Neural cell (in vitro differentiated cells): ENCODE data around the gene MACROD1. TPM values are rescaled to one million over a fixed set of nuclear protein-coding genes. Genes with fewer than 3 reads are reported as not detected.

Experiments
- H2AFZ ChIP-seq: fragments of 200-600, 300-800 bp; sonication (generic), shearing (Covaris generic); 2 replicates; pipeline ENCODE4 v1.6.0; 2014; ENCODE audit warnings: low read depth, mild to moderate bottlenecking, antibody characterized with exemption, low read length, moderate library complexity
- H3F3A ChIP-seq: fragments of 200-600 bp; shearing (Covaris generic); 2 replicates; pipeline ENCODE4 v1.6.1; 2016; ENCODE audit warnings: mild to moderate bottlenecking, moderate library complexity, mixed read lengths, antibody characterized with exemption, low read length; ENCODE audit not compliant: insufficient read depth, poor library complexity, severe bottlenecking
- H3K27ac ChIP-seq: fragments of 200-600, 300-800 bp; sonication (generic), shearing (Covaris generic); 2 replicates; pipeline ENCODE4 v1.5.1; 2014; ENCODE audit warnings: mild to moderate bottlenecking, low read length, moderate library complexity
- H3K27me3 ChIP-seq: fragments of 300-800, 200-600 bp; sonication (generic), shearing (Covaris generic); 2 replicates; pipeline ENCODE4 v1.6.0; 2014; ENCODE audit warnings: mild to moderate bottlenecking, low read depth, low read length, moderate library complexity; ENCODE audit not compliant: insufficient read depth
- H3K36me3 ChIP-seq: fragments of 300-800, 200-600 bp; sonication (generic), shearing (Covaris generic); 2 replicates; pipeline ENCODE4 v1.5.1; 2014; ENCODE audit warnings: mild to moderate bottlenecking, antibody characterized with exemption, low read length, moderate library complexity; ENCODE audit not compliant: insufficient read depth
- H3K4me2 ChIP-seq: fragments of 300-800, 200-600 bp; sonication (generic), shearing (Covaris generic); 2 replicates; pipeline ENCODE4 v1.6.0; 2014; ENCODE audit warnings: mild to moderate bottlenecking, low read length
- H3K4me3 ChIP-seq: fragments of 300-800, 200-600 bp; sonication (generic), shearing (Covaris generic); 2 replicates; pipeline ENCODE4 v1.5.1; 2014; ENCODE audit warnings: mild to moderate bottlenecking, low read length, moderate library complexity
- H3K79me2 ChIP-seq: fragments of 200-600 bp; shearing (Covaris generic); replicated peaks from 2 replicates; pipeline ENCODE4 v1.6.0; 2014; ENCODE audit warnings: mild to moderate bottlenecking, low read length, moderate library complexity; ENCODE audit not compliant: insufficient read depth
- H3K9ac ChIP-seq: fragments of 300-800, 200-600 bp; sonication (generic), shearing (Covaris generic); 2 replicates; pipeline ENCODE4 v1.6.1; 2016; ENCODE audit warnings: mild to moderate bottlenecking, low read length, mixed read lengths
- H3K9me2 ChIP-seq: fragments of 200-600 bp; shearing (Covaris generic); 2 replicates; pipeline ENCODE4 v1.6.1; 2016; ENCODE audit warnings: mild to moderate bottlenecking, low read length, mixed read lengths; ENCODE audit not compliant: insufficient read depth
- H3K9me3 ChIP-seq: fragments of 200-600, 300-800 bp; sonication (generic), shearing (Covaris generic); 2 replicates; pipeline ENCODE4 v1.6.1; 2016; ENCODE audit warnings: mild to moderate bottlenecking, mixed run types, low read length, moderate library complexity, mixed read lengths
- H4K20me1 ChIP-seq: fragments of 200-600 bp; shearing (Covaris generic); 2 replicates; pipeline ENCODE4 v1.6.1; 2016; ENCODE audit warnings: mild to moderate bottlenecking, mixed run types; ENCODE audit not compliant: insufficient read depth
- EP300 ChIP-seq: fragments of 450-650 bp; conservative IDR thresholded peaks from 2 replicates; pipeline ENCODE4 v1.6.1; 2014; ENCODE audit warnings: antibody characterized with exemption, mild to moderate bottlenecking, moderate library complexity; ENCODE audit not compliant: poor library complexity, severe bottlenecking
- EZH2 ChIP-seq: fragments of 200-600, 300-800 bp; shearing (Covaris generic), sonication (generic); IDR thresholded peaks from 2 replicates; pipeline ENCODE4 v1.6.1; 2014; ENCODE audit warnings: antibody characterized with exemption, low read length, borderline replicate concordance, mild to moderate bottlenecking; ENCODE audit not compliant: insufficient read depth, poor library complexity, severe bottlenecking
- MXI1 ChIP-seq: fragments of 450-650 bp; conservative IDR thresholded peaks from 2 replicates; pipeline ENCODE4 v1.6.1; 2014; ENCODE audit warnings: antibody characterized with exemption, mild to moderate bottlenecking; ENCODE audit not compliant: poor library complexity, severe bottlenecking
- POLR2AphosphoS5 ChIP-seq: IDR thresholded peaks from 2 replicates; pipeline ENCODE4 v1.6.1; 2012
- RAD21 ChIP-seq: fragments of 450-650 bp; conservative IDR thresholded peaks from 2 replicates; pipeline ENCODE4 v1.6.1; 2014; ENCODE audit warnings: antibody characterized with exemption, mild to moderate bottlenecking, moderate library complexity
- SMC3 ChIP-seq: fragments of 450-650 bp; conservative IDR thresholded peaks from 2 replicates; pipeline ENCODE4 v1.6.1; 2014; ENCODE audit warnings: antibody characterized with exemption, mild to moderate bottlenecking, moderate library complexity; ENCODE audit not compliant: poor library complexity
- TAF1 ChIP-seq: IDR thresholded peaks from 2 replicates; pipeline ENCODE4 v1.6.1; 2012; ENCODE audit warnings: low read depth
- polyA minus RNA-seq: library from RNA; depleted of rRNA, polyadenylated mRNA; stranded (reverse); fragments of >200 nt; gene quantifications from 2 replicates; pipeline ENCODE4 v1.2.3, GENCODE V29; 2014
- polyA plus RNA-seq: library from polyadenylated mRNA; depleted of rRNA; stranded (reverse); fragments of >200 nt; gene quantifications from 2 replicates; pipeline ENCODE4 v1.2.3, GENCODE V29; 2014
- TF ChIP-seq, protein P1 (sequence below): fragments of 450-650 bp; IDR thresholded peaks from 2 replicates; pipeline ENCODE4 v1.5.1; 2014; ENCODE audit warnings: antibody characterized with exemption, mild to moderate bottlenecking, moderate library complexity; ENCODE audit not compliant: poor library complexity, severe bottlenecking
- TF ChIP-seq, protein P2 (sequence below): IDR thresholded peaks from 2 replicates; pipeline ENCODE4 v1.6.1; 2012; ENCODE audit warnings: borderline replicate concordance

The MACROD1 gene, protein sequence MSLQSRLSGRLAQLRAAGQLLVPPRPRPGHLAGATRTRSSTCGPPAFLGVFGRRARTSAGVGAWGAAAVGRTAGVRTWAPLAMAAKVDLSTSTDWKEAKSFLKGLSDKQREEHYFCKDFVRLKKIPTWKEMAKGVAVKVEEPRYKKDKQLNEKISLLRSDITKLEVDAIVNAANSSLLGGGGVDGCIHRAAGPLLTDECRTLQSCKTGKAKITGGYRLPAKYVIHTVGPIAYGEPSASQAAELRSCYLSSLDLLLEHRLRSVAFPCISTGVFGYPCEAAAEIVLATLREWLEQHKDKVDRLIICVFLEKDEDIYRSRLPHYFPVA
- polyA plus RNA-seq, result 19.9 and 30.8 TPM in 2 replicates
- 7.8 and 8.2 TPM in 2 replicates for polyA minus RNA-seq

DNA sequence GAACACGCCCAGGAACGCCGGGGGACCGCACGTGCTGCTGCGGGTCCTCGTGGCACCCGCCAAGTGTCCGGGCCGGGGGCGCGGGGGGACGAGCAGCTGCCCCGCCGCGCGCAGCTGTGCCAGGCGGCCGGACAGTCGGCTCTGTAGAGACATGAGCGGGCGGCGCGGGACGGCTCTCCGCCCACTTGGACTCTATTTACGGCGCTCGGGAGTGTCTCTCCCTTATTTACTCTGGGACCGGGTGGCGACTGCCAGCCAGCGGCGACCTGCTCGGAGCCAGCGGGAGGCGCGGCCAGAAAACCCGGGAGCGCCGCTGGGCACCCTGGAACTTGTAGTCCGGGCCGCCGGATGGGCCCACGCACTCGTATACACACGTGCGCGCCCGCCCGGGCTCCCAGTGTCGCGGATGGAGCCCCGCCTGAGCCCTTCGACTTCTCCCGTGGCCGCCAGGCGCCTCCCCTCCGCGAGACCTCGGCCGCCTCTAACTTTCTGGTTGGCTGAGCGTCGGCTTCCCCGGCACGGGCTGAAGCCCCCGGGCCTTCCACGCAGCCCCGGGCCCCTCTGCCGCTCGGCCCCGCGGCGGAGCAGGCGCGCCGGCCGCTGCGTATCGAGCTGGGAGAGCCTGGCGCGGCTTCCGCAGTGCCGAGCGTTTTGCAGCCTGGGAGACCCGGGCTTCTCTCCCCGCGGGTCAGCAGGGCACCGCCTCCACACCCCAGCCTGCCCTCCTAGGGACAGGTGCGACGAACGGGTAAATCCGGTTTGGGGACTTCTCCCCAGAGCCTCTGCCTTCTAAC, at the start of gene MACROD1:
Gene MACROD1 (minus strand): TSS at position 272 of the 794 bp plus-strand sequence. CDS start 119 bp downstream, at position 153.
- Histone ChIP-seq H3K4me2 (peak within 1 kb of the TSS; percentile 59), H3K27ac (no peak within 1 kb of the TSS), H2AFZ (no peak within 1 kb of the TSS), H3K9me2 (no peaks in the 10 kb centered on the region), H3K27me3 (no peaks in the 10 kb centered on the region), H3F3A (no peaks in the 10 kb centered on the region), H3K4me3 (peak within 1 kb of the TSS; percentile 84), H3K79me2 (no peaks in the 10 kb centered on the region), H3K9me3 (no peaks in the 10 kb centered on the region), H3K9ac (peak within 1 kb of the TSS; percentile 56), H3K36me3 (no peaks in the 10 kb centered on the region), H4K20me1 (no peaks in the 10 kb centered on the region)
- TF ChIP-seq POLR2AphosphoS5, result no peak
- no peak for TF ChIP-seq EZH2
- TF ChIP-seq TAF1, result peak; percentile 29
- TF ChIP-seq, protein P1, sequence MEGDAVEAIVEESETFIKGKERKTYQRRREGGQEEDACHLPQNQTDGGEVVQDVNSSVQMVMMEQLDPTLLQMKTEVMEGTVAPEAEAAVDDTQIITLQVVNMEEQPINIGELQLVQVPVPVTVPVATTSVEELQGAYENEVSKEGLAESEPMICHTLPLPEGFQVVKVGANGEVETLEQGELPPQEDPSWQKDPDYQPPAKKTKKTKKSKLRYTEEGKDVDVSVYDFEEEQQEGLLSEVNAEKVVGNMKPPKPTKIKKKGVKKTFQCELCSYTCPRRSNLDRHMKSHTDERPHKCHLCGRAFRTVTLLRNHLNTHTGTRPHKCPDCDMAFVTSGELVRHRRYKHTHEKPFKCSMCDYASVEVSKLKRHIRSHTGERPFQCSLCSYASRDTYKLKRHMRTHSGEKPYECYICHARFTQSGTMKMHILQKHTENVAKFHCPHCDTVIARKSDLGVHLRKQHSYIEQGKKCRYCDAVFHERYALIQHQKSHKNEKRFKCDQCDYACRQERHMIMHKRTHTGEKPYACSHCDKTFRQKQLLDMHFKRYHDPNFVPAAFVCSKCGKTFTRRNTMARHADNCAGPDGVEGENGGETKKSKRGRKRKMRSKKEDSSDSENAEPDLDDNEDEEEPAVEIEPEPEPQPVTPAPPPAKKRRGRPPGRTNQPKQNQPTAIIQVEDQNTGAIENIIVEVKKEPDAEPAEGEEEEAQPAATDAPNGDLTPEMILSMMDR, result peak; percentile 33
- peak; percentile 18 for TF ChIP-seq SMC3
- no peak for TF ChIP-seq EP300
- TF ChIP-seq, protein P2, sequence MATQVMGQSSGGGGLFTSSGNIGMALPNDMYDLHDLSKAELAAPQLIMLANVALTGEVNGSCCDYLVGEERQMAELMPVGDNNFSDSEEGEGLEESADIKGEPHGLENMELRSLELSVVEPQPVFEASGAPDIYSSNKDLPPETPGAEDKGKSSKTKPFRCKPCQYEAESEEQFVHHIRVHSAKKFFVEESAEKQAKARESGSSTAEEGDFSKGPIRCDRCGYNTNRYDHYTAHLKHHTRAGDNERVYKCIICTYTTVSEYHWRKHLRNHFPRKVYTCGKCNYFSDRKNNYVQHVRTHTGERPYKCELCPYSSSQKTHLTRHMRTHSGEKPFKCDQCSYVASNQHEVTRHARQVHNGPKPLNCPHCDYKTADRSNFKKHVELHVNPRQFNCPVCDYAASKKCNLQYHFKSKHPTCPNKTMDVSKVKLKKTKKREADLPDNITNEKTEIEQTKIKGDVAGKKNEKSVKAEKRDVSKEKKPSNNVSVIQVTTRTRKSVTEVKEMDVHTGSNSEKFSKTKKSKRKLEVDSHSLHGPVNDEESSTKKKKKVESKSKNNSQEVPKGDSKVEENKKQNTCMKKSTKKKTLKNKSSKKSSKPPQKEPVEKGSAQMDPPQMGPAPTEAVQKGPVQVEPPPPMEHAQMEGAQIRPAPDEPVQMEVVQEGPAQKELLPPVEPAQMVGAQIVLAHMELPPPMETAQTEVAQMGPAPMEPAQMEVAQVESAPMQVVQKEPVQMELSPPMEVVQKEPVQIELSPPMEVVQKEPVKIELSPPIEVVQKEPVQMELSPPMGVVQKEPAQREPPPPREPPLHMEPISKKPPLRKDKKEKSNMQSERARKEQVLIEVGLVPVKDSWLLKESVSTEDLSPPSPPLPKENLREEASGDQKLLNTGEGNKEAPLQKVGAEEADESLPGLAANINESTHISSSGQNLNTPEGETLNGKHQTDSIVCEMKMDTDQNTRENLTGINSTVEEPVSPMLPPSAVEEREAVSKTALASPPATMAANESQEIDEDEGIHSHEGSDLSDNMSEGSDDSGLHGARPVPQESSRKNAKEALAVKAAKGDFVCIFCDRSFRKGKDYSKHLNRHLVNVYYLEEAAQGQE, result no peak
- TF ChIP-seq MXI1, result peak; percentile 95
- TF ChIP-seq RAD21, result no peak

DNA sequence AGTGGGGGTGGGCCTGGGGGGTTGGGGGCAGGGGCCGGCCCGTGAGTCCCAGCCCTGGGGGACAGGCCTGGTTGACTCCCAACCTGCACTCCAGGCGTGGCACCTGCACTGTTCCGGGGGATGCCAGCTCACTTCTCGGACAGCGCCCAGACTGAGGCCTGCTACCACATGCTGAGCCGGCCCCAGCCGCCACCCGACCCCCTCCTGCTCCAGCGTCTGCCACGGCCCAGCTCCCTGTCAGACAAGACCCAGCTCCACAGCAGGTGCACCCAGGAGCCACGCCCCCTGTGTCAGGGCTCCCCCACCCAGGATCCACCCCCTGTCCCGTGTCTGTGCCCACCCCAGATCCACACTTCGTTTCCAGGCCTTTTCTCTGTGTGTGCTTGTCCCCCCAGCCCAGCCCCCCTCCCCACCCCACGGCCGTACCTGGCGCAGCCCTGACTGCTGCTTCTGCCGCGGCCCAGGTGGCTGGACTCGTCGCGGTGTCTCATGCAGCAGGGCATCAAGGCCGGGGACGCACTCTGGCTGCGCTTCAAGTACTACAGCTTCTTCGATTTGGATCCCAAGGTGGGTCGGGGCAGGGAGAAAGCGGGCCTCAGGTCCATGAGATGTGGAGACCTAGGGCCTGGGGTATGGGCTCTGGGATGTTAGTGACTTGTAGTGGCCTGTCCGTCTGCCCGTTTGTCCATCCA, 45.4 kb upstream of the MACROD1 start:
- TF ChIP-seq, protein P1, result no peak
- TF ChIP-seq, protein P2, result no peak
- TF ChIP-seq EZH2 (no peak), TAF1 (no peak), EP300 (no peak), MXI1 (no peak), POLR2AphosphoS5 (no peak), SMC3 (no peak), RAD21 (no peak)
- H3K4me2 ChIP-seq, result no peak overlapping the region

More for the DNA sequence above, 45.4 kb upstream of the MACROD1 start:
- no peak overlapping the region for H3K9ac ChIP-seq
- H3K27ac ChIP-seq, result no peak overlapping the region
- no peaks in the 10 kb centered on the region for H3K9me3 ChIP-seq
- H3K4me3 ChIP-seq, result no peak overlapping the region
- H4K20me1 ChIP-seq, result no peaks in the 10 kb centered on the region
- H3K9me2 ChIP-seq, result no peaks in the 10 kb centered on the region
- H3F3A ChIP-seq, result no peaks in the 10 kb centered on the region
- no peaks in the 10 kb centered on the region for H3K79me2 ChIP-seq
- H3K27me3 ChIP-seq, result no peaks in the 10 kb centered on the region
- H3K36me3 ChIP-seq, result no peaks in the 10 kb centered on the region
- no peak overlapping the region for H2AFZ ChIP-seq
